Caco-2 (cell line): ENCODE results near the gene MAP7. TPM values are rescaled to one million over a fixed set of nuclear protein-coding genes. Genes with fewer than 3 reads are reported as not detected.

Experiments
- BruUV-seq: library from RNA; stranded (reverse); fragments of 400-500 nt; replicated peaks from 2 replicates; lab custom pipeline; 2021; lab: Mats Ljungman, UMichigan
- CTCF ChIA-PET: fragments of 300-600 bp; sonication (Branson Sonifier 250); formaldehyde crosslinking; loops from one replicate; lab custom pipeline; 2022; ENCODE audit warnings: antibody characterized with exemption; lab: Charles Lee
- POLR2A ChIA-PET: fragments of 300-600 bp; sonication (Branson Sonifier 250); formaldehyde crosslinking; loops from one replicate; lab custom pipeline; 2022; ENCODE audit warnings: antibody characterized with exemption; lab: Charles Lee
- DNase-seq, 2 experiments: peaks; one replicate each; pipeline versions ENCODE4 v3.0.0 to v3.0.0-alpha.2; 2020 to 2022
- H3K27me3 ChIP-seq: replicated peaks from 2 replicates; pipeline ENCODE4 v1.6.0; 2011; ENCODE audit warnings: low read length; ENCODE audit not compliant: control insufficient read depth, insufficient read depth
- H3K36me3 ChIP-seq: 2 replicates; pipeline ENCODE4 v1.5.1; 2011; ENCODE audit warnings: low read length; ENCODE audit not compliant: control insufficient read depth, insufficient read depth
- H3K4me1 ChIP-seq: fragments of 250-450 bp; sonication (Bioruptor Pico); 2 replicates; pipeline ENCODE4 v1.5.1; 2020; ENCODE audit warnings: mild to moderate bottlenecking
- H3K4me3 ChIP-seq: 2 replicates; pipeline ENCODE4 v1.5.1; 2011; ENCODE audit warnings: low read depth, mild to moderate bottlenecking, control low read depth, low read length
- H3K9me3 ChIP-seq: fragments of 250-450 bp; sonication (Bioruptor Pico); 2 replicates; pipeline ENCODE4 v1.5.1; 2020; ENCODE audit warnings: mild to moderate bottlenecking, moderate library complexity
- H3K27ac Mint-ChIP-seq: one replicate; pipeline ENCODE4 v1.8.0; 2022; ENCODE audit warnings: mixed read lengths; ENCODE audit not compliant: unreplicated experiment
- H3K27me3 Mint-ChIP-seq: one replicate; pipeline ENCODE4 v1.8.0; 2022; ENCODE audit warnings: mixed read lengths; ENCODE audit not compliant: insufficient read depth, unreplicated experiment
- H3K36me3 Mint-ChIP-seq: one replicate; pipeline ENCODE4 v1.8.0; 2022; ENCODE audit warnings: mild to moderate bottlenecking, mixed read lengths; ENCODE audit not compliant: insufficient read depth, unreplicated experiment
- H3K4me1 Mint-ChIP-seq: one replicate; pipeline ENCODE4 v1.8.0; 2022; ENCODE audit warnings: low read depth, mixed read lengths; ENCODE audit not compliant: unreplicated experiment
- H3K4me3 Mint-ChIP-seq: one replicate; pipeline ENCODE4 v1.8.0; 2022; ENCODE audit warnings: mild to moderate bottlenecking, moderate library complexity, mixed read lengths; ENCODE audit not compliant: unreplicated experiment
- H3K9me3 Mint-ChIP-seq: one replicate; pipeline ENCODE4 v1.8.0; 2022; ENCODE audit warnings: mixed read lengths; ENCODE audit not compliant: unreplicated experiment
- intact Hi-C: fragments of 100-400 bp; cut with micrococcal nuclease; formaldehyde crosslinking; loops from one replicate; pipeline ENCODE4 v1.10.0; 2022; ENCODE audit not compliant: unreplicated experiment
- total RNA-seq: library from RNA; stranded (reverse); gene quantifications from 2 replicates; pipeline ENCODE4 v1.2.3, GENCODE V29; 2022
- TF ChIP-seq, protein P1 (sequence below), 2 experiments: fragments of 200-600 bp in 1 of 2; IDR thresholded peaks; 1 replicate in 1 of 2; 2 replicates in 1 of 2; pipeline versions ENCODE4 v1.5.1 to v1.8.0; 2011 to 2022; ENCODE audit warnings: antibody characterized with exemption in 1 of 2, control low read depth in 1 of 2, inconsistent platforms in 1 of 2, low read depth in 1 of 2, low read length in 1 of 2, mild to moderate bottlenecking in 1 of 2, moderate library complexity in 1 of 2; ENCODE audit not compliant: insufficient read depth in 1 of 2, severe bottlenecking in 1 of 2, unreplicated experiment in 1 of 2

The MAP7 gene
- total RNA-seq, 1 experiment from 2014 or later, result 55.3 TPM

DNA sequence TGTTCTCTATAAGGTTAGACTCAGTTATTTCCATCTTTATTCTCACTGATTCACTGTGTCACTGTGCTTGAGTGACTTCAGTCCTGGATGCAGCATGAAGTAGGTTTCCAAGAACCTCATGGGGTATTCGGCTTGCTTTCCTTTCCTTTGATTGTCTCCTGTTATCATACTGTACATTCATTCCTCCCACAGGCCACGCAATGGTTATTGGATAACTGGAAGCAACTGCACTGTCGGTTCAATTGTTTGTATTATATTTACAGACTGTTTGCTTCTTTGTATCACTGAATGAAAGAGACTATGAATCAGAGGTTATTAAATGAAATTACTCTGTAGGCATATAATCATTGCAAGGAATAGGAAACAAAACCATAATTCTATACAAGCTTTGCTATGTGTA, 129.4 kb downstream of the MAP7 start:
- POLR2A ChIA-PET, result no interaction called here
- Mint-ChIP-seq H3K9me3 (no peaks in the 10 kb centered on the region), H3K4me1 (peaks cover 3% of the 10 kb centered on the region), H3K27ac (no peak overlapping the region), H3K4me3 (no peak overlapping the region), H3K27me3 (no peaks in the 10 kb centered on the region), H3K36me3 (peaks cover 4% of the 10 kb centered on the region)
- CTCF ChIA-PET, result no interaction called here
- intact Hi-C loops, result no loop called here
- DNase-seq, result no peak
- no peaks in the 10 kb centered on the region for H3K4me1 ChIP-seq
- no peaks in the 10 kb centered on the region for H3K9me3 ChIP-seq
- no TSS peak for BruUV-seq
- TF ChIP-seq, protein P1, sequence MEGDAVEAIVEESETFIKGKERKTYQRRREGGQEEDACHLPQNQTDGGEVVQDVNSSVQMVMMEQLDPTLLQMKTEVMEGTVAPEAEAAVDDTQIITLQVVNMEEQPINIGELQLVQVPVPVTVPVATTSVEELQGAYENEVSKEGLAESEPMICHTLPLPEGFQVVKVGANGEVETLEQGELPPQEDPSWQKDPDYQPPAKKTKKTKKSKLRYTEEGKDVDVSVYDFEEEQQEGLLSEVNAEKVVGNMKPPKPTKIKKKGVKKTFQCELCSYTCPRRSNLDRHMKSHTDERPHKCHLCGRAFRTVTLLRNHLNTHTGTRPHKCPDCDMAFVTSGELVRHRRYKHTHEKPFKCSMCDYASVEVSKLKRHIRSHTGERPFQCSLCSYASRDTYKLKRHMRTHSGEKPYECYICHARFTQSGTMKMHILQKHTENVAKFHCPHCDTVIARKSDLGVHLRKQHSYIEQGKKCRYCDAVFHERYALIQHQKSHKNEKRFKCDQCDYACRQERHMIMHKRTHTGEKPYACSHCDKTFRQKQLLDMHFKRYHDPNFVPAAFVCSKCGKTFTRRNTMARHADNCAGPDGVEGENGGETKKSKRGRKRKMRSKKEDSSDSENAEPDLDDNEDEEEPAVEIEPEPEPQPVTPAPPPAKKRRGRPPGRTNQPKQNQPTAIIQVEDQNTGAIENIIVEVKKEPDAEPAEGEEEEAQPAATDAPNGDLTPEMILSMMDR (IDR thresholded peaks at IDR 0.05; ENCODE audit: insufficient read depth in 1 of 2, low read depth in 1 of 2, low read length in 1 of 2, severe bottlenecking in 1 of 2, unreplicated experiment in 1 of 2), result no peak
- no peaks in the 10 kb centered on the region for H3K36me3 ChIP-seq
- no peak overlapping the region for H3K4me3 ChIP-seq
- H3K27me3 ChIP-seq, result no peaks in the 10 kb centered on the region

DNA sequence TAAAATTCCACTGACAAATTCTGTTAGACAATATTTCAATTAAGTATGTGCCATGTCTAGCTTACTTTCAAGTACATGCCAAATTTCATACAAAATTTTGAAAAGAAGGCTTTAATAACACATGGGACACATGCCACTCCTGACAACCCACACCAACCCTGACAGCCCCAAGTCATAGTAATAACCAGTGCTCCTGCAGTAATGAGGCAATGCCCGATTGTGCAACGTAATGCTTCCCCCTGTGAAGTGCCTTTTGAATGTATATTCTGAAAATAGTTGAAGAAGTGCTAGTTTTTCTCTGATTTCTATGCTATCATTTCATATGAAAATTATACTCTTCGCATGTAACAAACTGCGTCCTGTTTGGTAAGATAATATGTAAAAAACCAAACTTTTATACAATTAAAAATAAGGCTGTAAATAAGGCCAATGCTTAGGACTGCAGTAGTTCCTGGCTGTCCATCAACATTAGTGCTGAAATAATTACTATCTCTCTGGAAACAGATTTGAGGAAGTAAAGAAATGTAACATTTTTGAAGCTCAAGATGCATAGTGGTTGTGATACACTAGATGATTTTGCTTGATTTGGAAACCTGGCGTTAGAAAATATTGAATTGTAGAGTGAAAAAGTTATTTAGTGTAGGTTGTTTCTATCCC, 134.7 kb downstream of the MAP7 start:
- no peak overlapping the region for H3K4me3 Mint-ChIP-seq
- Histone ChIP-seq H3K27me3 (no peaks in the 10 kb centered on the region), H3K4me1 (no peaks in the 10 kb centered on the region), H3K9me3 (no peaks in the 10 kb centered on the region), H3K36me3 (no peaks in the 10 kb centered on the region), H3K4me3 (no peak overlapping the region)
- POLR2A ChIA-PET, result no interaction called here
- no peaks in the 10 kb centered on the region for H3K4me1 Mint-ChIP-seq
- no peaks in the 10 kb centered on the region for H3K9me3 Mint-ChIP-seq
- DNase-seq, result no peak
- intact Hi-C loops, result no loop called here
- H3K36me3 Mint-ChIP-seq, result peaks cover 18% of the 10 kb centered on the region
- TF ChIP-seq, protein P1 (IDR thresholded peaks at IDR 0.05; ENCODE audit: insufficient read depth in 1 of 2, low read depth in 1 of 2, low read length in 1 of 2, severe bottlenecking in 1 of 2, unreplicated experiment in 1 of 2), result no peak
- H3K27ac Mint-ChIP-seq, result no peak overlapping the region
- no peaks in the 10 kb centered on the region for H3K27me3 Mint-ChIP-seq
- no TSS peak for BruUV-seq
- CTCF ChIA-PET, result no interaction called here

DNA sequence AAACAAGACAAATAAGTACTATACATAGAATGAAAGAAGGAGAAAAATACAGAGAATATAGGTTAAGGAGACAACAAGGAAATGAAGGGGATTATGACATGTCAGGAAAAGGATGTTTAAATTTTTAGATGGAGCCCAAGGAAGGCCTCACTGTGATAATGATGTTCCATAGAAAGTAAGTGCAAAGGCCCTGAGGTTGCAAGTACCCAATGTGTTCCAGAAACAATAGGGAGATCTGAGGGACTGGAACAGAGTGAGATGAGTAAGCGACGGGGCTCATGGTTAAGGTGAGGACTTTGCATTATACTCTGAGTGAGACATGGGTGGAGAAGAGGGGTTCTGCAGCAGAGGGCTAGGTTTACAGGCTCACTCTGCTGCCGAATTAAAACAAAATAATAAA, 137.8 kb downstream of the MAP7 start:
- H3K4me1 ChIP-seq, result no peaks in the 10 kb centered on the region
- CTCF ChIA-PET, result no interaction called here
- Mint-ChIP-seq H3K36me3 (peaks cover 17% of the 10 kb centered on the region), H3K27ac (no peak overlapping the region), H3K4me3 (no peak overlapping the region), H3K4me1 (no peaks in the 10 kb centered on the region), H3K27me3 (no peaks in the 10 kb centered on the region), H3K9me3 (no peaks in the 10 kb centered on the region)
- no peak overlapping the region for H3K4me3 ChIP-seq
- H3K36me3 ChIP-seq, result no peaks in the 10 kb centered on the region
- H3K27me3 ChIP-seq, result no peaks in the 10 kb centered on the region
- intact Hi-C loops, result no loop called here
- no peaks in the 10 kb centered on the region for H3K9me3 ChIP-seq
- POLR2A ChIA-PET, result no interaction called here
- no peak for DNase-seq
- TF ChIP-seq, protein P1 (IDR thresholded peaks at IDR 0.05; ENCODE audit: insufficient read depth in 1 of 2, low read depth in 1 of 2, low read length in 1 of 2, severe bottlenecking in 1 of 2, unreplicated experiment in 1 of 2), result no peak
- no TSS peak for BruUV-seq
